ENCODE measurements around the gene ACAA1.
A peak's percentile ranks its signal among the peaks of the same experiment; 100 is the strongest.
"Not testable (repeated sequence)": the region's sequence is repeated elsewhere in the genome, so short reads cannot be mapped to it uniquely, and the experiment has no call there.

ACAA1 gene

GRCh38 chr3:38153221-38153620, 16.3 kb upstream of the ACAA1 start:
- DNase-seq, result no peak

GRCh38 chr3:38152609-38153008, 15.7 kb upstream of the ACAA1 start:
- no peak for DNase-seq

DNA sequence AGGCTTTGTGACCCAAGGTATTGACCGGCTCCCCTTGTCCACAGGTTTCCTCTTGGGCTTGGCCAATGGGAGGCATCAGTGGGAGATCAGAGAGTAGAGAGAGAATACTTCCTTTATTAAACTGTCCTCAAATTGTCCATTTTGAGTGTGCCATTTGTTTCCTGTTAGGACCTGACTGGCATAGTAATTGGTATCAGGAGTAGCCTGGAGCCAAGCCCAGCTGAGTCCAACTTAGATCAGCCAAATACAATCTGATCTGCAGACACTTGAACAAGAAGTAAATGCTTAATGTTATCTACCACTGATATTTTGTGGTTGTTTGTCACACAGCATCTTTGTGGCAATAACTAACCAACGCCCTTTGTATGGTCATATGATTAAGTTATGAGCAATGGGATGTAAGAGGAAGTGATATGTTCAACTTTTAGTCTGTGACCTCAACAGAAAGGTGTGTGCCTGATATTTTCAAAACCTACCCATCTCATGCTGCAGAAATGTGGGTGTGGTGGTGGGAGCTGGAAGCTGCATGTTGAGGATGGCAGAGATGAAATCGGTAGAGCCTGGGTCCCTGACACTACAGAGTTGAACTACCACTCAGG, 14.8 kb upstream of the ACAA1 start:
- peak; percentile 61 for DNase-seq

- no peak for DNase-seq
Observed at GRCh38 chr3:38150780-38151528, 14.0 kb upstream of the ACAA1 start.

GRCh38 chr3:38149708-38150107, 12.8 kb upstream of the ACAA1 start:
- DNase-seq, result no peak

- DNase-seq, result no peak
Observed at GRCh38 chr3:38148311-38148882, 11.5 kb upstream of the ACAA1 start.

GRCh38 chr3:38147421-38147820, 10.5 kb upstream of the ACAA1 start:
- DNase-seq, result no peak

- no peak for DNase-seq
Observed at GRCh38 chr3:38146504-38146903, 9.6 kb upstream of the ACAA1 start.

GRCh38 chr3:38143511-38143910, 6.6 kb upstream of the ACAA1 start:
- no peak for DNase-seq

DNA sequence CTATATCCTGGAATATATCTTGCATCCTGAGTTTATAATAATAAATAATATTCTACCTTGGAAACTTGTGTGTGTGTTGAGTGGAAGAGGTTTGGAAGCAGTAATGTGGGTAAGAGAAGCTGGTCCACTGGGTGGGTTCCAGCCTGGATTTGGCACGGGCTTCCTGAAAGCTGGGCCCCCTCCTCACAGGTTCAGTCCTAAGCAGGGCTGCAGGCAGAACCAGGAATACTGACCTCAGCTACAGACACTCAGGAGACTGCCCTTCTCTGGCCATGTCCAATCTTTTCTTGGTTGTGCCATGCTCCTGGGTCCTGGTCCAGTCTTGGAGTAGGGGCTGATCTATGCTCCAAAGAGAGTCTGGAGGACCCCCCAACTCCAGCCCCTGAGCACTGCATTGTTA, 6.0 kb upstream of the ACAA1 start:
- no peak for DNase-seq

- DNase-seq, result no peak
Observed at GRCh38 chr3:38141952-38142273, 5.0 kb upstream of the ACAA1 start.

DNA sequence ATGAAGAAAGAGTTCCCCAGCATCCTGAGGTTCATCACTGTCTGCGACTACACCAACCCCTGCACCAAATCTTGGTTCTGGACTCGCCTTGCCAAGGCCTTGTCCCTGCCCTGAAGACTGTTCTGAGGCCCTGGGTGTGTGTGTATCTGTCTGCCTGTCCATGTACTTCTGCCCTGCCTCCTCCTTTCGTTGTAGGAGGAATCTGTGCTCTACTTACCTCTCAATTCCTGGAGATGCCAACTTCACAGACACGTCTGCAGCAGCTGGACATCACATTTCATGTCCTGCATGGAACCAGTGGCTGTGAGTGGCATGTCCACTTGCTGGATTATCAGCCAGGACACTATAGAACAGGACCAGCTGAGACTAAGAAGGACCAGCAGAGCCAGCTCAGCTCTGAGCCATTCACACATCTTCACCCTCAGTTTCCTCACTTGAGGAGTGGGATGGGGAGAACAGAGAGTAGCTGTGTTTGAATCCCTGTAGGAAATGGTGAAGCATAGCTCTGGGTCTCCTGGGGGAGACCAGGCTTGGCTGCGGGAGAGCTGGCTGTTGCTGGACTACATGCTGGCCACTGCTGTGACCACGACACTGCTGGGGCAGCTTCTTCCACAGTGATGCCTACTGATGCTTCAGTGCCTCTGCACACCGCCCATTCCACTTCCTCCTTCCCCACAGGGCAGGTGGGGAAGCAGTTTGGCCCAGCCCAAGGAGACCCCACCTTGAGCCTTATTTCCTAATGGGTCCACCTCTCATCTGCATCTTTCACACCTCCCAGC, 4.4 kb upstream of the ACAA1 start:
- no peak for DNase-seq

GRCh38 chr3:38140326-38141172, 3.6 kb upstream of the ACAA1 start:
- no peak for DNase-seq

GRCh38 chr3:38139652-38140051, 2.7 kb upstream of the ACAA1 start:
- no peak for DNase-seq

DNA sequence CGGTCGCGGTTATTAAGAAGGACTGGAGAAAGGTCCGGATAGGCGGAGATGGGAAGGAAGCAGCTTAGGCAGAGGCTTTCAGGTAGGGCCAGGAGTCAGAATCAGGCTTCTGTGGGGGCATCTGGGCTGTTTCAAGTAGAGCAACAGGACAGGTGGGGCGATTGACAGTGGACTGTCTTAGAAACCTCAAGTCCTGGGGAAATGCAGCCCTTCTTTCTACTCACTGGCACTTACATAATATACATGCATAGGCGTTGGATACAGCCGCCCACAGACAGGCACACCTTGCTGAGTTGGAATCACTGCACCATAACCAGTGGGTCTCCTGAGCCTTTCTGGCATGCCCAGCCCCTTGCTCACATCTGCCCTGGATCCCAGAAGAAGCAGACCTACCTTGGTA, 2.3 kb upstream of the ACAA1 start:
- DNase-seq, result no peak

GRCh38 chr3:38138349-38139190, 1.6 kb upstream of the ACAA1 start, which contains the start of gene MYD88:
TSS of gene MYD88 (plus strand) at chr3:38138661. CDS start at chr3:38138701, 40 bp downstream.
- peak; percentile 72 for DNase-seq

- DNase-seq, result no peak
Observed at GRCh38 chr3:38137615-38138348, 855 bp upstream of the ACAA1 start.

GRCh38 chr3:38136393-38136776, 542 bp downstream of the ACAA1 start:
- no peak for DNase-seq

- peak; percentile 45 for DNase-seq
Observed at GRCh38 chr3:38135621-38136277, 1.2 kb downstream of the ACAA1 start.

DNA sequence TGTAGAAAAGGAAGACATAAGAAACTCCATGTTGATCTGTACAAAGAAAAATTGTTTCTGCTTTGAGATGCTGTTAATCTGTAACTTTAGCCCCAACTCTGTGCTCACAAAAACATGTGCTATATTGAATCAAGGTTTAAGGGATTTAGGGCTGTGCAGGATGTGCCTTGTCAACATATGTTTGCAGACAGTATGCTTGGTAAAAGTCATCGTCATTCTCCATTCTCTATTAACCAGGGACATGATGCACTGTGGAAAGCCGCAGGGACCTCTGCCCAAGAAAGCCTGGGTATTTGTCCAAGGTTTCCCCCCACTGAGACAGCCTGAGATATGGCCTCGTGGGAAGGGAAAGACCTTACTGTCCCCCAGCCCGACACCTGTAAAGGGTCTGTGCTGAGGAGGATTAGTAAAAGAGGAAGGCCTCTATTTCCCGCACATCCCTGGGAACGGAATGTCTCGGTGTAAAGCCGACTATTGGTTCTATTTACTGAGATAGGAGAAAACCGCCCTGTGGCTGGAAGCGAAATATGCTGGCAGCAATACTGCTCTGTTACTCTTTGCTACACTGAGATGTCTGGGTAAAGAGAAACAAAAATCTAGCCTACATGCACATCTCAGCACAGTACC, 2.3 kb downstream of the ACAA1 start:
- DNase-seq, result not testable (repeated sequence)
